Stimulated activated CD4-positive, alpha-beta T cell treated with anti-CD3 and anti-CD28 coated beads, Interleukin-12 subunit alpha, Interleukin-12 subunit beta, amount 100 ng/mL, for 4 hours (primary cell): ENCODE data around the gene TCERG1.

ENCODE experiments used
- DNase-seq: peaks from one replicate; pipeline ENCODE4 v3.0.0-alpha.2; 2020

Gene TCERG1

DNA sequence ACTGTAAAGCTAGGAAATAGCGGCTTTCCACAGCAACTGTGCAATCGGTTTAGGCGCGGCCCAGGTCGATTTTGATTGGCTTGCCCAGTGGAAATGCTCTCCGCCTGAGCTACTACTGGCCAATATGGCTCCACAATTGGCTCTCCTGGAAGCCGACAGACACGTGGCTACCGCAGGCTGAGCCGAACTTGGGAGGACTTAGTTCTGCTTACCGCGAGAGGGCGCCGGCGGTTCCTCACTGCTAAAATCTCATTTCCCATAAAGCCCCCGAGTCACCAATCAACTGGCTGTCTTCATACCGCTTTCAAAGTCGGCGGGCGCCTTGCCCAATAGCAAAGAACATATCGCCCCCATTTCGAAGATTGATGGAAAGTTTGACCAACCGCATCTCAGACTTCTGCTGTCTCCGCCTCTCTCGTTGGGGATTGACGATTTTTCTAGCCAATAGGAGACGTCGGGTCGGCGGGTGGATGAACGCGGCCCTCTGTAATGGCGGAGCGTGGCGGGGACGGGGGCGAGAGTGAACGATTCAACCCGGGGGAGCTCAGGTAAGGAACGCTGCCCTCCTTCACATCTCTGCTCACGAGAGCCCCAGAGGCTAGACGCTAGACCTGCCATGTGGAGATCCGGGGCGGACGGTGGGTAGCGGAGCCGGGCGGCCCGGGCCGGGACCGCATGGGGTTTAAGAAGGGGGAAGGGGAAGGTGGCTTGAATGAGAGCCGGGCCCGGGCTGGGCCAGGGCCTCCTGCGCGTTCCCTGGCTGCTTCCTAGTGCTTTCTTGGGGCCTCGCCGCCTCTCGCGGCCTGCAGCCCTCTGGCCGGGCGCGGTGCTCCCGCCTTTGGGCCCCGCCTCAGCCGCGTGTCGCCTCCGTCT lies at the start of gene TCERG1:
TSS of gene TCERG1 (plus strand) at position 473 of the 873 bp plus-strand sequence. CDS start at position 490, 17 bp downstream.
- peak; percentile 95 for DNase-seq

DNA sequence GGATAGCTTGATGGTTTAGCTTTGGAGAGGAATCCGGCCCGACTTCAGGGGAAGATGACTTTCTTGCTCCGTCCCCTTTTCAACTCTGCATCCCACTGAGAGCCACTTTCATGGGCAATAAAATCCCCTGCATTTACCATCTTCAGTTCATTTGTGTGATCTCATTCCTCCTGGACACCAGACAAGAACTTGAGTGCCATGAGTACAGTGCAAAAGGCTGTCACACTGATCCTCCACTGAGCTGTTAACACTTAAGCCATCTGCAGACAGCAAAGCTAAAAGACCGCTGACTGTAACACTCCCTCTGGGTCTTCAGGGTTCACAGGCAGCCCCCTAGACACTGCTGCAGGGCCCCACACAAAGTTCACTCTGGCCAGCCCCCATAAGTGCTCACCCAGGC lies 48.3 kb upstream of the TCERG1 start:
- no peak for DNase-seq

DNA sequence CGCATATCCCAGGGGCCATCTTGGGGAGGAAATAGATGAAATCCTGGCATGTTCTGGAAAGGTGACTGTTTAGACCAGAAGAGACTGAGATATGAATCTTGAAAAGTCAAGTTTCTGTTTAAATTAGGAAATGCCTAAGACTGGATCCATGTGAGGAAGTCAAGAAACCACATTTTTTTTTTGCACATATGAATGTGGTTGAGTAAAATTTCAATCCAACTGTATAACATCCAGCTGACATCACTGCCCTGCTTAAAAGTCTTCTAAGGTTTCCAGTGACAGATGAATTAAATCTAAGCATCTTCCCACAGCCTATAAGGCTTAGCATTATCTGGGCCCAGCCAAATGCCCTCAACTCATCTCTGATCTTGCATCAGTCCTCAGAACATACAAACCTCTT lies 47.7 kb upstream of the TCERG1 start:
- no peak for DNase-seq

DNA sequence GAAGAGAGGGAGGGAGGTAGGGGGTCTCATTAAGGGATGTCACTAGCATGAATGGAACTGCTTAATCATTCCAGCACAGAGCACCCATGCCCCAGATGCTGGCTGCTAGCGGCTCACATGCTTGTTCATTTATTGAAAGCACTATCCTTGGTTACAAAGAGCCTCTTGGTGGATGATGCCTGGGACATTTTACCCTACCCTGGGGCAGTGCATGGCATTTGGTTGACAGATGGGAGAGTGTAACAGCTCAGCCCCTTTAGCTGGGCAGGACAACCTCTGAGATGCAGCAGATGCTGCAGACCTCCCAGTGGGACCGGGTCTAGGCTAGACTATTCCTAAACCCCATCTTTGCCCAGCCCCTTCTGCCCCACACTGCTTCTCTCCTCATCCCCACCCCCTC lies 46.9 kb upstream of the TCERG1 start:
- DNase-seq: no peak

DNA sequence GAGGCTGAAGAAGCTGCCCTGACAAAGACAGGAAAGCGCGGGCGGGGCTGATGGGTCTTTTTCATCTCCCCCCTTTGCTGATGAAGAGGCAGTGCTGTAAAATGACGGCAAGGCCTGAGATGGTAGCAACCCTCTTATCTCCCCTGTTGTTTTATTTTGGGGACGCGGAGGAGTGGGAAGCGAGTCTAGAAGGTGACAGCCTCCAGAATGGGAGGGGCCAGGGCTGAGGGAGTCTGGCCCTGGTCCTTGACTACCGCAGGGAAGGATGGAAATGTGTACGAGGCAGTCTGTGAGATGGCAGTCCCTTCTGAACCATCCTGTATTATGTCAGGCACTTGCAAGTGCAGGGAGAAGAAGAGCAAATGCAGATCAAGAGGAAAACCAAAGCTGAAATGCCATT lies 46.1 kb upstream of the TCERG1 start:
- no peak for DNase-seq

DNA sequence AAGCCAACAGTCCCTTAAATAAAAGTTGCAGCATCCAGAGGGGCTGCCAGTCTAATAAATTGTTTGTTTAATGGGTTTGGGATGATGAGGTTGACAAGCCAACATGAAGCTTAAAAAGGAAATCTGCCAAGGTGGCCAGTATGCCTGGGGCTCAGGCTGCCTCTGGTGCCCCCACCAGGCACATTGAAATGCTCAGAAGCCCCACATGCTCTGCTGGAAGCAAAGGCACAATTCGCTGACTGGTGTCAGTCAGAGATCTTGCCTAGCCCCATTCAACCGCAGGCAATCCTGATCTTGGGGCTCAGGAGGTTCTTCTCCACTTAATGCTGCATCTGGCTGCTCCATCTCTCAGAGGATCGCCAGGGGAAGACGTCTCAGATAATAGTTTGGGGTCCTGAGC lies 44.2 kb upstream of the TCERG1 start:
- DNase-seq: no peak

DNA sequence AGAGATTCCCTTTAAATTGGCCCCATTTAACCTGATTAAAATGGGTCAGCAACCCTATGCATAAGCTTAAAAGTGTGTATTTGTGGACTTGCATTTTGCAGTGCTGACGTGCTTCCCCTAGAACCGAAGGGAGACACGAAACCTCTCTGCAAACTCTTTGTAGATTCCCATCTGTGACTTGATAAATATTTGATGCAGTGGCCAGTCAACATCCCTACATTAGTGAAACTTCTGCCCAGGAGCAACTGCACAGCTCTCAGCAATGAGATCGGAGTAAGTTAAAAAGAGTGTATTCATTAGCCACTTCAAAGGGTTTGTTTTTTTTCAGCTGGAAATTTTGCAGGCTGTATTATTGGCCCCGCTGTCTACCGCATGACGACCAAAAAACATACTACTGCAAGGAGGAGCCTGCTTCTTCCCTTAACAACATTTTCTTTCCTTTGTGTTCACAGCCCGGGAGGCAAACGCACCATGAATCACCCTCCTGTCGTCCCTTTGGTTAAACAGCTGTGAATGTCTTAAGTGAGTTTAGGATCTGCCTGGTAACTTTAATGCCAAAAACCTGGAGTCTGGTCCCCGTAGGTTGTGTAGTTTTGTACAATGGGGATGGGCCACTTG lies 38.0 kb upstream of the TCERG1 start:
- no peak for DNase-seq

DNA sequence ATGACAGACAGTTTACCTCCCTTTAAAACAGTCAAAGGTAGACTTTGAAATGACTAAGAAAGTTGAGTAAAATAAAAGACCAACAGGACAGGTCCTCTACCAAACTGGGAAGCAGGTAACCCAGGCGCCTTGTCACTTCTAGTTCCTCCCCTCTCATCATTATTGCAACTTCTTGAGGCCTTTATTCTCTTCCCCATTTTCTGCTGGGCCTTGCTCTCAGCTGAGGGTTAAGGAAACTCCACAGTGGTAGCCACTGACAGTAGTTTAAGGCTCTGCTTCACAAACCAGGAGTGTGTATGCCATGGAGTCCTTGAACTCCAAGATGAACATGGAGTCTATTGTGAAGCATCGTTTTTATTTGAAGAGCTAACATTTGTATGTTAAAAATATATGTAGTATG lies 36.9 kb upstream of the TCERG1 start:
- no peak for DNase-seq

DNA sequence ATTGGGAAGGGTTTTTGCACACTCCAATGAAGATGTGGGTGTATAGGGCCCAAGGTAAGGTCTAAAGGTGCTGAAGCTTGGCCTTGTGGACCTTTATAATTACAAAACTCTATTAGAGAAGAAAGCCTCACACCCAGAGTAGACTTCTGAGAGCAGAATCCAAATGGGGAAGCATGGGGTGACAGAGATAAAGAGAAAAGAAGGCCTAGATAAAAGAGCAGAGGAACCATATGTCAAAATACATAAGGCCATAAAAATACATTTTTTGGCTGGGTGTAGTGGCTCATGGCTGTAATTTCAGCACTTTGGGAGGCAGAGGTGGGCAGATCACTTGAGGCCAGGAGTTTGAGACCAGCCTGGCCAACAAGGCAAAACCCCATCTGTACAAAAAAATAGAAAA lies 27.4 kb upstream of the TCERG1 start:
- DNase-seq: no peak

DNA sequence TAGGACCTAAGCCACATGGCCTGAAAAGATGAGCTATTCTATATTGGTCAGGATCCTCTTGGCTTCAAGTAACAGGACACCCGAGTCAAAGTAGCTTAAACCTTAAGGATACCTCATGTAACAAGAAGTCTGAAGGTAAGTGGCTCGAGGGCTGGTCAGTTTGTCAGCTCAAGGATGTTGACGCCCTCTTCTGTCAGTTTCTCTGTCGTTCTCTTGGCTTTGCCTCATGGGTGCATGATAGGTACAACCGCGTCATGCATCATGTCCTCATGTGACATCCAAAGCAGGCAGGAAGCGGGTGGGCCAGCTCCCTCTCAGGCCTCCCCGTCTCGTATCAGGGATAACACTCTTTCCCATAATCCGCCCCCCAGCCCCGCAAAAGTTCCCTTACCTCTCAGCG lies 22.1 kb upstream of the TCERG1 start:
- DNase-seq: no peak

DNA sequence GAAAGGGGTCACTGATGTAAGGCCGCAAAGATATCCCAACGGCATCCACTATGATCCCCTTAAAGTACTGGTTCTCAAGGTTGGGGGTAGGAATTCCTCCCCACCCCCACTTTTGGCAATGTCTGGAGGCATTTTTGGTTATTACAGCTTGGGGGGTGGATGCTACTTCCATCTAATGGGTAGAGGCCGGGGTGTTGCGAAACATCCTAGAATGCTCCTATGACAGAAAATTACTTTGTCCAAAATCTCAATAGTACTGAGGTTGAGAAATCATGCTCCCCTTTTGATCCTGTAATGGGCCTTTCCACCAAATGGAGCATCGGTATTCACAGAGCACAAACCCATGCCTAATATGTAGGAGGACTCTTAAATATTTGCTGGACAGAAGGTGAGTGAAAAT lies 20.8 kb upstream of the TCERG1 start:
- no peak for DNase-seq

DNA sequence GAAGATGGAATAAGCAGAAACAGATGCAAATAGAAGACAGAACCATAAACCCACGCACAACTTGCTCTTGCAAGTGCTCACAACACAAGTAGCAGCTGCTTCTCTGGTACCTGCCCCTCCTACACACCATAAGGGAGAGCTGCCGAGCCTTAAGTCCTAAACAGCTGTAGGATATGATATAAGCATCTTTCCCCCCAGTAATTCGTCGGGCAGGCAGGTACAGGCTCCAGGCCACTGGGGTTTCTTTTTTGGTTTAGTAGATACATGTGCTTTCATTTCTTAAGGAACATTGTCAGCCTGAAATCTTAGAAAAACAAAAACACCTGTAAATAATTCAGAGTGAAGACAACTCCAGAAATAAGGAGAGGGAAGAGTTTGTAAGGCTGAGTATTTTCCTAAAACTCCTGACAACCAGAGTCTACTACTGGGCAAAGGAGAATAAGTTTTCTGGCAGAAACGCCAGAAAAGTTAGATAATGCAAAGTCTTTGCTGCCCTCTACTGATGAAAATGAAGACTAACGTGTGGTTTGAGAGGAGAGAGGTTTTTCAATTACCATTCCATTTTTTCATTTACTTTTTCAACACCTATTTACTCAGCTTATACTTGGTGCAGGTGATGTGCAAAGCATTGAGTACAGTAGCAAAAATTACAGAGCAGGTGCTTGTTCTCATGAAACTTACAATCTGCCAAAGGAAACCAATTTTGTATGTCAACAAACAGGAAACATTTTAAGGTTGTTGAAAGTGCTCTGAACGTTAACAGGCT lies 20.1 kb upstream of the TCERG1 start:
- DNase-seq: no peak

DNA sequence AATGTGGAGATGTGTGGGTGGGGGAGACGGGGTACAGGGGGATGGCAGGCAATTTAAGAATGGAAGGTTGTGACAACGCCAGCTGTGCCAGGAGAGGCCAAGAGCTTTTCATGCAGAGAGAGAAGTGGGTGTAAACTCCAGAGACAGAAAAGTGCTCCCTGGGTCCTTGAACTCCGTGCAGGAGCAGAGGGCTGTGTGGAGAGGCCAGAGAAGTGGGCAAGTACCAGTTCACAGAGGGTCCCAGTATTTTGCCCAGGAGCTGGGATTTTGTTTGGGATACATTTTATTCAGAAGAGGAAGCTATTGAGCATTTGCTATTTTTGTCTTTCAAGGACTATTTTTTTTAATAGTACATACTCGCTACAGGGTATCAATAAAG lies 19.5 kb upstream of the TCERG1 start:
- DNase-seq: no peak

DNA sequence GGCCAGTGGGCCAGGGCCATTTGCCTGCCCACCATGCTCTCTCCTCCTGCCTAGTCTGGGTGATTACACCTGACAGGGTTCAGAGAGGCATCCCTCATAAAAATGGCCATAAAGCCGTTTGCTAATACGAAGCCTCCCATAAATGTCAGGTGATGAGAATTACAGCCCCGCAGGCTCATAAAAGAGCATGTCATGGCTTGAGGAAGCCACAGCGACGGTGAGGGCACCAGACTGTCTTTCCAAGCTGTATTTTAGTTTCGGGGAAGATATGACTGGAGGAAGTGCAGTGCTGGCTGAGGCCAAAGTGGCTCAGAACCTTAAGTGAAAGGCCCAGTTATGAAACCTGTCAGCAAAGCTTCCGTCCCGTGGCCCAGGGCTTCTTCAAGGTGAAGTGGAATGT lies 18.5 kb upstream of the TCERG1 start:
- no peak for DNase-seq

DNA sequence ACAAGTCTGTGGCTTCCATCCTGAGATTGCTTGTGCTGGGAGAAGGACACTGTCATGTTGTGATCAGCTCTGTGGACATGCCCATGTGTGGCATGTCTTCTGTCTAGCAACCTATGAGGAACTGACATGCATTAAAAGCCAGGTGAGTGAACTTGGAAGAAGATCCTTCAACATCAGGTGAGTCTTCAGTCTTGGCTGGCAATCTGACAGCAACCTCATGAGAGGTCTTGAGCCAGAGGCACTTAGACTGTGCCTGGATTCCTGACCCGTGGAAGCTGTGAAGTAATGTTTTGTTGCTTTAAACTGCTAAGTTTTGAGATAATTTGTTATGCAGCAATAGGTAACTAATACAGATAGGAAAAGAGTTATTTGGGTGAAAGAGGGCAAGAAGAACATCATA lies 6.8 kb upstream of the TCERG1 start:
- no peak for DNase-seq

DNA sequence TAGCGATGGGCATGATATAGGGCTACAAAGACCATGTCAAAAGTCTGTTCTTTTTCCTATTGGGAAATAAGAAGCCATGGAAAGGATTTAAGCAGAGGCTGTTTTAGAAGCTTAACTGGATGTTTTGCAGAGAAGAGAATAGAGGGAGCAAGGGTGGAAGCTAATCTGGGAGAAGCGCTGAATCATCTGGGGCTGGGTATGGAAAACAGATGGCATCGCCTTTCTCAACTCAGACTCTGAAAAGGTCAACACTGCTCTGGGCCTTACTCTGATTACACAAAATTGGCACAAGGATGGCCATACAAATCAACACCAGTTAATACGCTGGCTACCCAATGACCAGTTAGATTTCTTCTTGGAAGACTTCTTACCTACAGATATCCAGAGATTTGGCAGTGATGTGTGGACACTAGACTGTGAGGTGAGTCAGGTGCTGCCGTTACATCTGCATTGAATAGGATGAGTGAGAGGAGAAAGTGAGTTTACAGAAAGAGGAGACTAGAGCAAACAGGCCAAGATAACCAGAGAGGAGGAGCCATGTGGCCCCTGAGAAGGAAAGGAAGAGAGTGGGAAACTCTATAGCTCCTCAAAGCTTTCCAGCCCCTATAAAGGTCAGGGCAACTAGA lies 6.2 kb upstream of the TCERG1 start:
- no peak for DNase-seq

DNA sequence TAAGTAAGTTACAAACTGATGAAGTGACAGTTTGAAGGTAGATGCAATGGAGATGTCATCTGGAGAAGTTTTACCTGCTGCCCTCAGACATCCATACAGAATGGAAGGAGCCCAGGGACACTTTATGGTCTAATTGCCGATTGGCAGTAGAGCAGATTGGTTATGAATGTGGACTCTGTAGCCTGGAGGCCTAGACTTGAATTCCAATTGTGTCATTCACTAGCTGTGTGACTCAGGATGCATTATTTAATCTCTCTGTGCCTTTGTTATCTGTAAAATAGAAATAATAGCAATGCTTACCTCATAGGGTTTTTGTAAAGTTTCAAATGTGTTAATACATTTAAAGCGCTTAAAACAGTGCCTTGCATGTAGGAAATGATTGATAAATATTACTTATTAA lies 5.2 kb upstream of the TCERG1 start:
- DNase-seq: no peak

DNA sequence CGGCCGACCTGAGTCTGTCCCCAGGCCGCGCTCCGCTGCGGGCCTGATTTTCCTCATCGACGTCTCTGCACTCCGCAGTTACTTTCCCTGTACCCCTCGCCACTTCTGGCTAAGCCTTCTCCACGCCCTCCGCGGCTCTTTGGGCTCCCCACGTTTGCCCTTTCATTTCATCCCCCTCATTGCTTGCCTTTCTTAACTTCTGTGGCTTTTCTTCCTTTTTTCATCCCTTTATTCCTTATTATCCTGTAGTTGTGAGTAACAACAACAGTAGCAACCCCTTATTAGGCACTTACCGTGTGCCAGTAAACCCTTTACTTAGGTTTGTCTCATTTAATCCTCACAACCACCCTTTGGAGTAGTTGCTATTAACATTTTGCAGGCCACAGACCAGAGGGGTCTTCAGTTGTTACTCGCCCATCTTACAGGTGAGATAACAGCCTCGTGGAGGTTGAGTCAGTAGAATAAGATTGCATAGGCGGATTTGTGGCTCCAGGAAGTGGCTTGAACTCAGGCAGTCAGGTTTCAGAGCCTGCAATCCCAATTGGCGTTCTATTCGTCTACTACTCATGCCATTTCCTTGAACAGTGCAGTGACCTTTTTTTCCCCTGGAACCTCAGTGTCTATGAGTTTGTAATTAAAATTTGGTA lies 724 bp downstream of the TCERG1 start:
- peak; percentile 43 for DNase-seq

DNA sequence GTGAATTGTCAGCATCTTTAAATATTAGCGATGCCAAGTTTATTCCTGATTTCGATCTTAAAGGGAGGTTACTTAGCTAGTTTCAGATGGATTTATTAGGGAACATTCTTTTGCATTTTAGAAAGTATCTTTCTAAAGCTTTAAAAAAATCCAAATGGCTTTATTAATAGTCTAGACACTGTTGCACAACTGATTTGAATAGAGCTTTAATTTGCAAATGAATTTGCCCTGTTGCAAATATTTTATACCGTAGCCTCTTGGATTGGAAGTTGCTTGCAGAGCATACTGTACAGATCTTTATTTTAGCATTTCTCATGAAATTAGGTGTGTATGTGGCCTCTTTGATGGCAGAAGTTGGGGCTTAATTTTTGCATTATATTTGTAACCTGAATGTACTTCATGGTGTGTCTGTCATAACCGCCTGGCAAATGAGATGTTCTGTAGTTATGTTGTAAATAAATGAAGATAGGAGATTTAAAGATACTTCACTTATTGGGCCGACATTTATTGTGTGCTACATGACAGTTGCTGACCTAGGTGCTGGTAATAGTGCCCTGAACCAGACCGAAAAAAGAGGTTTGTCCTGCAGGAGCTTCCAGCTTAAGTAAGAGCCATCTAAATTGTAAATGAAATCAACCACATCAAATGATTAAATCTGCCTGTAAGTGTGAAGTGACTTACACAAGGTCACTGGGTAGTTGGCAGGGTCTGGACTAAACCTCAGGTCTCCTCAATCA lies 1.8 kb downstream of the TCERG1 start:
- DNase-seq: no peak

DNA sequence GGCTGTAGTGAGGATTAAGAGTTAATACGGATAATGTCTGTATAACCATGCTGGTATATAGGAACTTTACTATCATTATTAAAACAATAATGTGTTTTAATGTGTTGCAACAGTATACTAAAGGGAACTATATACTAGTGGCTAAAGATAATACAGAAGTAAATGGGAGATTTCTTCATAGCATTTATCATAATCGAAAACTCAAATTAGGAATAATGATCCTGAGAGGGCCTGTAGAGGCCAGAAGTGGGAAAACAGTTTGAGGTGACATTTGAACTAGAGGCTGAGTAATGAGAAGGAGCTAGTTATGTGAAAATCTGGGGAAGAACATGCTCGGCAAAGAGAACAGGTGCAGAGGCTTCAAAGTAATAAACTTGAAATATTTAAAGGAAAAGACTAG lies 2.9 kb downstream of the TCERG1 start:
- DNase-seq: no peak

DNA sequence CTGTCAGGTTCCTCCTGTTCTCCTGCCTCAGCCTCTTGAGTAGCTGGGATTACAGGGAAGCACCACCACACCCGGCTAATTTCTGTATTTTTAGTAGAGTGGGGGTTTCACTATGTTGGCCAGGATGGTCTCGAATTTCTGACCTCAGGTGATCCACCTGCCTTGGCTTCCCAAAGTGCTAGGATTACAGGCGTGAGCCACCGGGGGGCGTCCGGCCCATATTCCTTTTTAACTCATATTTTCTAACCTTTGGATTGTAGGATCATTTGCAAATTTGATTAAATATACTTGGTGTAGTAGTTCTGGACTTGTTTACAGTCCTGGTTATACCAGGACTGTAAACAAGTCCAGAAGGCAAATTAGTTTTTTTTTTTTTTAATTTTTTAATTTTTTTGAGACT lies 4.3 kb downstream of the TCERG1 start:
- no peak for DNase-seq

DNA sequence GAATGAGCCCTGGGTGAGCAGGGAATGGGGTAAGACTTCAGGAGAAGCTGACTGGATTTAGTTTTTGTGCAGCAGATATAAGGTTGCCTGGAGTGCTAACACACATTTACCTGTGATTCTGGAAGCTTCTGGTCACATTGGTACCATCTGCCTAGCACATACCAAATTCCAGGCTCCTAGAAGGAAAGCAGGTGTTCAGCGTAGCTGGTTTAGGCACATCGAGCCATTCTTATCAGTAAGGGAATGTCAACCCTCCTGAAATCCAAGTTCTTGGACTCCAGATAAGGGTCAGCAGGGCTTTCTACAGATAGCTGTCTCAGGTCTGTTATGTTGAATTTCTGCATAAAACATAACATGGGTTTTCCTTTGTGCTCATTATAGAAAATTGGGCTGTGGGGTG lies 10.3 kb downstream of the TCERG1 start:
- no peak for DNase-seq
